K562 (cell line): ENCODE data around the gene HMCN1. TPM values are rescaled to one million over a fixed set of nuclear protein-coding genes. Genes with fewer than 3 reads are reported as not detected.
A peak's percentile ranks its signal among the peaks of the same experiment; 100 is the strongest.

Experiments
- ATF3 ChIP-seq, 2 experiments: fragments of 450-650 bp in 1 of 2; sonication (generic) in 1 of 2; formaldehyde crosslinking in 1 of 2; IDR thresholded peaks in 1 of 2; conservative IDR thresholded peaks in 1 of 2; 2 replicates each; pipeline versions ENCODE4 v1.6.1 to v1.8.1; 2016 to 2023; ENCODE audit warnings: mild to moderate bottlenecking in 2 of 2, moderate library complexity in 2 of 2, inconsistent platforms in 1 of 2, missing genetic modification reagents in 1 of 2
- BCL6 ChIP-seq: fragments of 250-450 bp; sonication (Bioruptor Pico); IDR thresholded peaks from 2 replicates; pipeline ENCODE4 v1.4.0; 2020
- BRF1 ChIP-seq: IDR thresholded peaks from 3 replicates; pipeline ENCODE4 v1.6.1; 2011; ENCODE audit warnings: borderline replicate concordance, mild to moderate bottlenecking; ENCODE audit not compliant: insufficient read length; ENCODE audit errors: extremely low read depth
- CBFB ChIP-seq: sonication (generic); formaldehyde crosslinking; IDR thresholded peaks from 2 replicates; pipeline ENCODE4 v1.4.0; 2020; ENCODE audit warnings: mild to moderate bottlenecking, missing genetic modification reagents
- CREB1 ChIP-seq, 2 experiments: sonication (generic) in 1 of 2; formaldehyde crosslinking in 1 of 2; IDR thresholded peaks; 2 replicates each; pipeline versions ENCODE4 v1.6.1 to v1.8.0; 2012 to 2022; ENCODE audit warnings: inconsistent platforms in 1 of 2, mild to moderate bottlenecking in 1 of 2, missing genetic modification reagents in 1 of 2, moderate library complexity in 1 of 2
- CSDE1 ChIP-seq, 2 experiments: fragments of 450-650 bp; IDR thresholded peaks; 2 replicates each; pipeline ENCODE4 v1.6.1; 2016; ENCODE audit warnings: mild to moderate bottlenecking in 1 of 2
- CXXC5 ChIP-seq: fragments of 250-450 bp; sonication (Bioruptor Pico); IDR thresholded peaks from 2 replicates; pipeline ENCODE4 v1.8.0; 2022; ENCODE audit warnings: inconsistent platforms, mild to moderate bottlenecking, moderate library complexity
- GMEB1 ChIP-seq: fragments of 250-450 bp; sonication (Bioruptor Pico); IDR thresholded peaks from 2 replicates; pipeline ENCODE4 v1.4.0; 2020; ENCODE audit warnings: mild to moderate bottlenecking
- JUN ChIP-seq, 2 experiments: sonication (generic) in 1 of 2; formaldehyde crosslinking in 1 of 2; IDR thresholded peaks; 2 replicates each; pipeline versions ENCODE4 v1.6.1 to v1.8.0; 2012 to 2022; ENCODE audit warnings: borderline replicate concordance in 2 of 2, mild to moderate bottlenecking in 2 of 2, improper control_type of control experiment in 1 of 2, low read depth in 1 of 2, low read length in 1 of 2, missing genetic modification reagents in 1 of 2
- SMARCE1 ChIP-seq: fragments of 450-650 bp; IDR thresholded peaks from 2 replicates; pipeline ENCODE4 v1.7.1; 2016; ENCODE audit warnings: mild to moderate bottlenecking
- SPI1 ChIP-seq: IDR thresholded peaks from 2 replicates; pipeline ENCODE4 v1.6.1; 2011; ENCODE audit warnings: low read depth, low read length, control low read depth, borderline replicate concordance
- STAT5A ChIP-seq: IDR thresholded peaks from 2 replicates; pipeline ENCODE4 v1.6.1; 2012; ENCODE audit warnings: low read length, inconsistent platforms, borderline replicate concordance
- TEAD4 ChIP-seq, 2 experiments: sonication (generic) in 1 of 2; formaldehyde crosslinking in 1 of 2; IDR thresholded peaks; 2 replicates each; pipeline versions ENCODE4 v1.6.1 to v1.8.0; 2012 to 2022; ENCODE audit warnings: borderline replicate concordance in 1 of 2, inconsistent platforms in 1 of 2, low read length in 1 of 2, mild to moderate bottlenecking in 1 of 2, missing genetic modification reagents in 1 of 2
- ZBTB12 ChIP-seq: fragments of 250-450 bp; sonication (Bioruptor Pico); IDR thresholded peaks from 2 replicates; pipeline ENCODE4 v1.4.0; 2020
- ZNF444 ChIP-seq: fragments of 250-450 bp; sonication (Bioruptor Pico); IDR thresholded peaks from 2 replicates; pipeline ENCODE4 v1.4.0; 2020; ENCODE audit warnings: mild to moderate bottlenecking, moderate library complexity
- ZNF507 ChIP-seq: conservative IDR thresholded peaks from 2 replicates; pipeline ENCODE4 v1.6.1; 2017; ENCODE audit warnings: missing genetic modification characterization, missing compliant biosample characterization
- polyA plus RNA-seq, 8 experiments: library from polyadenylated mRNA; depleted of rRNA in 4 of 8; stranded (reverse) in 5 of 8; unstranded in 3 of 8; fragments of >200 nt; fragmentation: Nextera tagmentation in 2 of 8; fragmentation: Illumina TruSeq in 1 of 8; extraction: Ambion mirVana in 2 of 8; extraction: Trizol in 1 of 8; gene quantifications; 2 replicates each; pipeline versions ENCODE4 v1.2.1 to v1.2.3, GENCODE V29; 2011 to 2014; ENCODE audit warnings: inconsistent platforms in 1 of 8, missing spikeins in 1 of 8
- total RNA-seq, 7 experiments: library from RNA; depleted of rRNA in 6 of 7; stranded (reverse); fragments of >200 nt in 6 of 7; fragmentation: Illumina TruSeq in 2 of 7; extraction: Trizol in 2 of 7; gene quantifications; 2 replicates each; pipeline versions ENCODE4 v1.2.1 to v1.2.3, GENCODE V29; 2011 to 2021; ENCODE audit warnings: low replicate concordance in 1 of 7
- TF ChIP-seq, protein P1 (sequence below): fragments of 250-450 bp; sonication (Bioruptor Pico); IDR thresholded peaks from 2 replicates; pipeline ENCODE4 v1.5.0; 2020; ENCODE audit warnings: mild to moderate bottlenecking
- TF ChIP-seq, protein P2 (sequence below): sonication (generic); formaldehyde crosslinking; IDR thresholded peaks from 2 replicates; pipeline ENCODE4 v1.8.0; 2022; ENCODE audit warnings: mild to moderate bottlenecking, missing genetic modification reagents

HMCN1 gene
- total and polyA plus RNA-seq, 9 of the 15 experiments (the other 6 are each of a cell fraction or from before 2014, with no cell fraction given): 0.07 to 0.36 (median 0.21) TPM

DNA sequence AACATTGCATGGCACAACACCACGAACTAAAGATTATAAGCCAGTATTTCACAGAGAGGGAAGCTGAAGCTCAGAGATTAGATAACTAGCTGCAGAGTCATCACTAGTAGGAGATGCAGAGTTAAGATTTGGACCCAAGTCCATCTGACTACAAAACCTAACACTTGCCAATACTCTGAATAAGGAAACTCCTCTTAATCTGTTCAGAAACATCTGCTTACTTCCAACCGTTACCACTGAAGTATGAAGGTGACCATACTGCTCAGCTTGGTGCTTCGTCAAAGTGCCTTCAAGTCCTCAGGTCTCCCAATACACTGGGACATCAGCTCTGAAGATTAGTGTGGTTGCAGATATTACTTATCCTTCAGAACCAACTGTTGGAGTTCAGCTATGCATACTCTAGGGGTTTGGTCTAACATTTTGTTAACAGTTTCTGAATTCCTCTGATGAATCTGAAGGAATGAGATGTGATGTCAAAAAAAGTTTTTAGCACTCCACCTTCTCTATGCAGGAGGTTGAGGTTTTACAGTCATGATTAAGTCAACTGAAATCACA lies 461.3 kb downstream of the HMCN1 start (continued):
- TF ChIP-seq JUN (IDR thresholded peaks at IDR 0.05; ENCODE audit: borderline replicate concordance, low read depth, low read length): peak; percentile 47; the same call in 1 of the 2 replicates
- no peak for TF ChIP-seq JUN (CRISPR knock-in tag; IDR thresholded peaks at IDR 0.05; ENCODE audit: borderline replicate concordance)
- TF ChIP-seq GMEB1: no peak
- no peak for TF ChIP-seq ZNF507
- no peak for TF ChIP-seq BRF1
- no peak for TF ChIP-seq SPI1
- peak; percentile 91 for TF ChIP-seq CXXC5 (CRISPR knock-in tag)
- 0 out of 2 replicates have a peak, but pooled peaks have one; percentile 26 for TF ChIP-seq BCL6 (CRISPR knock-in tag)
- peak; percentile 95 for TF ChIP-seq SMARCE1
- TF ChIP-seq, protein P1, sequence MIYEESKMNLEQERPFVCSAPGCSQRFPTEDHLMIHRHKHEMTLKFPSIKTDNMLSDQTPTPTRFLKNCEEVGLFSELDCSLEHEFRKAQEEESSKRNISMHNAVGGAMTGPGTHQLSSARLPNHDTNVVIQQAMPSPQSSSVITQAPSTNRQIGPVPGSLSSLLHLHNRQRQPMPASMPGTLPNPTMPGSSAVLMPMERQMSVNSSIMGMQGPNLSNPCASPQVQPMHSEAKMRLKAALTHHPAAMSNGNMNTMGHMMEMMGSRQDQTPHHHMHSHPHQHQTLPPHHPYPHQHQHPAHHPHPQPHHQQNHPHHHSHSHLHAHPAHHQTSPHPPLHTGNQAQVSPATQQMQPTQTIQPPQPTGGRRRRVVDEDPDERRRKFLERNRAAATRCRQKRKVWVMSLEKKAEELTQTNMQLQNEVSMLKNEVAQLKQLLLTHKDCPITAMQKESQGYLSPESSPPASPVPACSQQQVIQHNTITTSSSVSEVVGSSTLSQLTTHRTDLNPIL: no peak
- TF ChIP-seq CREB1 (IDR thresholded peaks at IDR 0.05): peak; percentile 5; the same call in 1 of the 2 replicates
- TF ChIP-seq CREB1 (CRISPR knock-in tag; IDR thresholded peaks at IDR 0.05): no peak
- no peak for TF ChIP-seq ZBTB12 (CRISPR knock-in tag)
- TF ChIP-seq CSDE1 (IDR thresholded peaks at IDR 0.05): no peak
- TF ChIP-seq ZNF444 (CRISPR knock-in tag): 0 out of 2 replicates have a peak, but pooled peaks have one; percentile 39
- TF ChIP-seq TEAD4 (IDR thresholded peaks at IDR 0.05; ENCODE audit: low read length): peak; percentile 95
- no peak for TF ChIP-seq TEAD4 (CRISPR knock-in tag; IDR thresholded peaks at IDR 0.05; ENCODE audit: borderline replicate concordance)
- TF ChIP-seq STAT5A: peak; percentile 81
- TF ChIP-seq, protein P2, sequence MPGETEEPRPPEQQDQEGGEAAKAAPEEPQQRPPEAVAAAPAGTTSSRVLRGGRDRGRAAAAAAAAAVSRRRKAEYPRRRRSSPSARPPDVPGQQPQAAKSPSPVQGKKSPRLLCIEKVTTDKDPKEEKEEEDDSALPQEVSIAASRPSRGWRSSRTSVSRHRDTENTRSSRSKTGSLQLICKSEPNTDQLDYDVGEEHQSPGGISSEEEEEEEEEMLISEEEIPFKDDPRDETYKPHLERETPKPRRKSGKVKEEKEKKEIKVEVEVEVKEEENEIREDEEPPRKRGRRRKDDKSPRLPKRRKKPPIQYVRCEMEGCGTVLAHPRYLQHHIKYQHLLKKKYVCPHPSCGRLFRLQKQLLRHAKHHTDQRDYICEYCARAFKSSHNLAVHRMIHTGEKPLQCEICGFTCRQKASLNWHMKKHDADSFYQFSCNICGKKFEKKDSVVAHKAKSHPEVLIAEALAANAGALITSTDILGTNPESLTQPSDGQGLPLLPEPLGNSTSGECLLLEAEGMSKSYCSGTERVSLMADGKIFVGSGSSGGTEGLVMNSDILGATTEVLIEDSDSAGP (CRISPR knock-in tag): no peak
- TF ChIP-seq ATF3 (IDR thresholded peaks at IDR 0.05): peak; percentile 57; the same call in 1 of the 2 replicates
- no peak for TF ChIP-seq ATF3 (CRISPR knock-in tag; conservative IDR thresholded peaks at IDR 0.05)
- no peak for TF ChIP-seq CBFB (CRISPR knock-in tag)
